GM19328 (cell line): ENCODE measurements around the gene ERCC4.

Experiments
- ATAC-seq: cut with Tn5 transposase; IDR thresholded peaks from one replicate; pipeline ENCODE4 v1.9.1; 2021; ENCODE audit warnings: mild to moderate bottlenecking, moderate library complexity; ENCODE audit not compliant: unreplicated experiment

Gene ERCC4

DNA sequence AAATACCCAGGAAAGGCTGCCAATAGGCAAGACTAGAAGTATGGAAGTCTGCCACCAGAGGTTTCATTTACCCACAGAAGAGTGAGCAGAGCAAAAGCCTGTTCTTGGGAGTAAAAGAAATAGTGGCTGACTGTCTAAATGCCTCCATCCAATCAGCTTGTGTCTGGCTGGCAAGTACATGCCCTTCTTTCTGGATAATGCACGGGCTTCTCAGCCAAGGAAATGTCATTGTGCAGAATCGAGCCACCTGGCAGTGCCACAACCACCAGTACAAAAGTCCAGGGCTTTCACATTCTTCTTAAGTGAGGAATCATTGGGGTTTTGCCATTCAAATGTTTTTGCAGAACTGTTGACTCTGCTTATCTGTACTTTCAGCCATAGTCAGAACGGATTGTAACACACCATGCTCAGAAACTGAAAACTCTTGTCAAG is 10.1 kb upstream of the ERCC4 start:
- ATAC-seq: no peak

DNA sequence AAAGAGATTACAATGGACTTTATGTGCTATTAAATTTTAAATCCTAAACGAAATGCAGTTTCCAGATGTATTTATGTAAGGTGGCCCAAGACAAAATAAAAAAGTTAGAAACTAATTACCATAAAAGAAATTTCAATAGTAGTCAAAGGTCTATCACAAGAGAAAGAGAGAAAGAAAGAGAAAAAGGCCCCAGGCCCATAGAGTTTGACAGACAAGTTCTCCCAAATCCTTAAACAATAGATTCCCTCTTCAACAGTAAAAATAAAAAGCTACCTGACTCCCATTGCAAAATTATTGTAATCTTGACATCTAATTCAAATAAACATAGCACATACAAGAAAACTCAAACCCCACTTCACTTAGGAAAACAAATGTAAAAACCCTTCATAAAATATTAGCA is 8.6 kb upstream of the ERCC4 start:
- ATAC-seq: no peak

DNA sequence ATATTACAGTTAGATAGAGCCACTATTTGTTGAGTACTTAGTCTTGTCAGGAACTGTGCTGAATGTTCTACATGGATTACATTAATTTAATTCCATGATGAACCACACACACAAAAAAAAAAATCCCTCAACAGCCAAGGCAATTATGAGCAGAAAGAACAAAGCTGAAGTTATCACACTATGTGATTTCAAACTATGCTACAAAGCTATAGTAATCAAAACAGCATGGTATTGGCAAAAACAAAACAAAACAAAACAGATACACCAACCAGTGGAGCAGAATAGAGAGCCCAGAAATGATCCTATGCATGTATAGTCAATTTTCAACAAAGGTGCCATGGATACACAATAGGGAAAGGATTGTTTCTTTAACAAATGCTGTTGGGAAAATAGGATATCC is 8.1 kb upstream of the ERCC4 start:
- ATAC-seq: no peak

DNA sequence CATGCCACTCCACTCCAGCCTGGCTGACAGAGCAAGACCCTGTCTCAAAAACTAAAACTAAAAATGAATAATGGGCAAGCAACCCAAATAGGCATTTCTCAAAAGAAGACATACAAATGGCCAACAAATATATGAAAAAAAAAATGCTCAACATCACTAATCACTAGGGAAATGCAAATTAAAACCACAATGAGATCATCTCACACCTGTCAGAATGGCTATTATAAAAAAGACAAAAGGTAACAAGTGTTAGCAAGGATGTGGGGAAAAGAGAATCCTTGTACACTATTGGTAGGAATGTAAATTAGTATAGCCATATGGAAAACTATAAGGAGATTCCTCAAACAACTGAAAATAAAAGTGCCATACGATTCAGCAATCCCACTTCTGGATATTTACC is 7.1 kb upstream of the ERCC4 start:
- ATAC-seq: no peak

DNA sequence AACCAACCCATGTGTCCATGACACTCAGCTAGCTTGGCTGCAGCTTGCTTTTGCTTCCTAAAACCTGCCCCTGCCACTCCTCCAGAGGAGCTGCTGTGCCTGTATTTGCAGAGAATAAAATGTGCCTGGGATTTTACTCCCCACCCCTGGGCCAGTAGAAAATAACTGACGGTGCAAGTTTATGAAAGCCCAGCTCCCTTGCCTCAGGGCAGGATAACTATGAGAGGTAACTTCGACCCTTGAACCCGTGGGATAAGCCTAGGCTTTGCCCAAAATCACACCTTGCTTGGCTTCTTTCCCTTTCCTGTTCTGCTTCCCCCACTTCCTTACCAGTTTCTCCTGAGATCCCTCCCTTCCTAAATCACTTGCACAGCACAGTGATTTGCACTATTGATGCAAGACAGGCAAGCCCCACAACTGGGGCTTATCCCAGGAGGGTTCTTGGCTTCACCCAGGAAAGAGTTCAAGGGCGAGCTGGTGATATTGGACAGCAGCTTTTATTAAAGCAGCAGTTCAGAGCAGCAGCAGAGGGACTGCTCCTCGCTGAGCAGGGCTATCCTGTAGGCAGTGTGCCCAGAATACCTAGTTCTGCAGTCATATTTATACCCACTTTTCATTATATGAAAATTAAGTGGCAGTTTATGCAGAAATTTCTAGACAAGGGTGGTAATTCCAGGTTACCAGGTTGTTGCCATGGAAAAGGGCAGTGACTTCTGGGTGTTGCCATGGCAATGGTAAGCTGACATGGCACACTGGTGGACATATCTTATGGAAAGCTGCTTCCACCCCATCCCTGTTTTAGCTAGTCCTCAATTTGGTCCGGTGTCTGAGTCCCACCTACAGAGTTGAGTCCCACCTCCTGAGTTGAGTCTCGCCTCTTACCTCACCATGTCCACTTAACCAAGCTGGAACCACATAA is 6.3 kb upstream of the ERCC4 start:
- no peak for ATAC-seq

DNA sequence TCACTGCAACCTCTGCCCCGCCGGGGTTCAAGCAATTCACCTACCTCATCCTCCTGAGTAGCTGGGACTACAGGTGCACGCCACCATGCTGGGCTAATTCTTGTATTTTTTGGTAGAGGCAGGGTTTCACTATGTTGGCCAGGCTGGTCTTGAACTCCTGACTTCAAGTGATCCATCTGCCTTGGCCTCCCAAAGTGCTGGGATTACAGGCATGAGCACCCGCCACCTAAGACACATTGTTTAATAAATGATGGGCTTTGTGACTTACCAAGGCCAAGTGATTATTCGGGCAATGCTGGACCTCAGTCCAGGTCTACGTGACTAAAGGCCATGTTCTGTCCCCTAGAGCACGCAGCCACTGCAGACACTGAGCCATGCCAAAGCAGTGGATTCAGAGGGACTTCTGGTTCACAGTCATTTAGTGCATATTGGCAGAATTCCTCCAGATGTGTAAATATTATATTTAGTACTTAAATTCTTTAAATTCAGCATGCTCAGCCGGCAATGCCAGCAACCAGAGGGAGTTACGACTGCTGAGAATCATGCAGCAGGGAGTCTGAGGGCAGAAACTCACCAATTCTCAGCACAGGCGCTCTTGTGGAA is 4.8 kb upstream of the ERCC4 start:
- ATAC-seq: no peak

DNA sequence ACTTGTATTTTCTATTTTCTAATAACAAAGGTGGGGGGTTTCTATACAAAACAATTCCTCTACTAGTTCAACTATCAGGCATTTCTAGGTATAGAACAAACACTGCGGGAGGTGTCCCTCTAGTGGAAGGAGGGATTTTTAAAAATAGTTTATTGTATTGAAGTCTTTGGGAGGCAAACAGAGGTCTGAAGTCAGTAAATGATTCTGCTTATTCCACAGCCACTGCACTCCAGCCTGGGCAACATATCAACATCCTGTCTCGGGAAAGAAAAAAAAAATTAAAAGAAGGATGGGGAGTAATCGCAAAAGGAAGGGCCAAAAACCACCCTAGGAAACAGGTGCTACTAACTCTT is 648 bp upstream of the ERCC4 start:
- no peak for ATAC-seq

DNA sequence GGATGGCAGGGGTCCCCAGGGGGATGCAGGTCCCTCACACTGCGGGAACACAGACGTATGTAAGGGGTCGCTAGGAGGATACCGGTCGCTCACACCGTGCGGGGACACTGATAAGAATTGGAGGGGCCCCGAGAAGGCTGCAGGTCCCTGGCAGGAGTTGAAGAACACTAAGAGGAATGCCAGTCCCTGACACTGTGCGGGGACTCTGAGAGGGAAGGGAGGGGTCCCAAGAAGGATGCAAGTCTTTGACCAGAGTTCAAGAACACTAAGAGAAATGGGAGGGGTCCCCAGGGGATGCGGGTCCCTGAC is 510 bp downstream of the ERCC4 start:
- ATAC-seq: no peak

DNA sequence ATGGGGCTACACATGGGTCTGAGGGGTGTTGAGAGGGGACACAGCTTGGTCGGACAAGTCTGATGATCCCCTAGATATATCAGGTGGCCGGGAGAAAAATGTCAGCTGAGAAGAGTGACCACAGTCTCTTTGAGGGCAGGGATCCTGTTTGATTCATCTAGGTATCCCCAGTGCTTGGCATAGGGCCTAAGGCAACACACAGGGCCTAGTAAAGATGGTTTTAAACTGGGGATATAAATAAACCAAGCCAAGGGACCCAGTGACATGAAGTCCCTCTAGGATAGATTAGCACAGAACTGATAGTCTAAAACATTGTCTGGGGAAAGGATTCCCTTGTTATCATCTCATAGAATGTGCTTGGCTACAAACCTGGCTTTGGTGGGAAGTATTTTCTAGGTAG is 1.4 kb downstream of the ERCC4 start:
- ATAC-seq: no peak

DNA sequence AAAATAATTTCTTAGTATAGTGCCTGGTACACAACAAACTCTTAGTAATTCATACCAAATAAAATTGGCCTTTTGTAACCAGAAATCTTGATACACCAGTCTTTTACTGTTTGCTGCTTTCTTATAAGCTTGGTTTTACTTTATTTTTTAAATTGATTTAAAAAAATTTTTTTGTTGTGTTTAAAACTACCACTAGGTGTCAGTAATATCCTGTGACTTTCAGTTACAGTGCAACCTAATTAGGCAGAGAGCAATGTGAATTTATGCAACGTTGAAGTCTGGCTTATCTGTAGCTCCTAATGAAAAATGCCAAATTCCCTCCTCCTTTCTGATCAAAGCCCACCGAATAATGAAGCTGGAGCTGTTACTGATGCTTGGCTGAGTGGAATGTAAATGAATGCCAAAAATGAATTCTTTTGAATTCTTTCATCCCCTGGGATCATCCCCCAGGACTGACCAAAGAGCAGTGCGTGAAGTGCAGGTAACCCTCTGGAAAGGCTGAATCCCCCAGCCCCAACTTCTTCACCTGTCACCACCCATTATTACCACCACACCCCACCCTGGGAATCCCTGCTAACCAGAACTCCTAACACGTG is 3.8 kb downstream of the ERCC4 start:
- ATAC-seq: no peak

DNA sequence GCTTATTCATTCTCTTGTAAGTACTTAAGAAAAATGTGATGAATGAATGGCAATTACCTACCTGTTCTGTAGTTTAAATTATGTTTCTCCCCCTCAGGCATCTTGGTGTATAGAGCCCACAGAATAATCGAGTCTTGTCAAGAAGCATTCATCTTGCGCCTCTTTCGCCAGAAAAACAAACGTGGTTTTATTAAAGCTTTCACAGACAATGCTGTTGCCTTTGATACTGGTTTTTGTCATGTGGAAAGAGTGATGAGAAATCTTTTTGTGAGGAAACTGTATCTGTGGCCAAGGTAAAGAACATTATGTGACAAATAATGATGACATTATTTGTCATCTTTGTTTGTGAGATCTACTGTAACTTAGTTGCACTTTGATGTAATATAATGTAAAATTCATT is 6.5 kb downstream of the ERCC4 start:
- ATAC-seq: no peak

DNA sequence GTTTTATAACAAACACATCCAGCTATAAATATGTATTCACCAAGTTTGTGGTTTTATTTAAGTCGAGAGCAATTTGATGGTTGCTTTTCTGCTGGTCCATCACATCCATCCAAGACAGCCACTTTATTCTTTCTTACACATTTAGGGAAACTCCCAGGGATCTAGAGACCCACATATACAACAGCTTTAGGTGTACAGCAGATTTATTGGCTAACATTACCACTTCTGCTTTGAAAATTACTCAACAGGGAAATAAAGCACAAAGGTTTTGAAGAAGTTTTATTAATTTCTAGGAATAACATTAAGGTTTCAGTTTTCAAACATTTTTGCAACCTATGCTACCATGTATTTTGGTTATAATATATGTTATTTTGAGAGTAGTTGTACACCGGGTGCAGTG is 6.9 kb downstream of the ERCC4 start:
- ATAC-seq: no peak

DNA sequence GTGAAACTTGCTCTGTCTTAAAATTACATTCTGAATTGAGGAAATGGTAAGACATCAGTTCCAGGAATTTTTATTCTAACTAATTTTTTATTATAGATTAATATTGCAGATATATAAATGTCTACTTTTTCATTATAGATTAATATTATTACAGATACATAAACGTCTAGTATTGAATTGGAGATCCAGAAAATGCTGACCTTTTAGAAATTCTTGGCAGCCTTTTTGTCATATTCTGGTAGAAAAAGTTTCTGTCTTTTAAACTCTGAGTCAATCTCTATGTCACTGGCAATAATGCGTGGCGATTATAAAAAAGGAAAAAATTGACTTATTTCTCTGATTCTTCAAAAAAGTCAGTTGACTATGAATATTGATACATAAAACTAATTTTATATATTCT is 8.7 kb downstream of the ERCC4 start:
- ATAC-seq: no peak

DNA sequence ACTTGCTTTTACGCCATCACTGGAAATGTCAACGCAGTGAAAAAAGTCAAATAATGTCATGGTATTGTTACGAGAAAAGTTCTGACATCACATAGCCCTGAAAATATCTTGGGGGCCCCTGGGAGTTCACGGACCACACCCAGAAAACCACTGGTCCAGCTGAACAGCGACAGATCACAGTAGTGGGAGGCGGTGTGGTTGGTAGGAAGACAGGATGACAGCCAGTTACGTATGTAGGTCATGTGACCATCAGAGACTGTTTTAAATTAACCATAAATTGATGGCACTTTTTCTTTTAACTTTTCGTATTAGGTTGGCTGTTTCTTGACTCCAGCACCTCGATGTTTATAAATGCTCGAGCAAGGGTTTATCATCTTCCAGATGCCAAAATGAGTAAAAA is 11.9 kb downstream of the ERCC4 start:
- ATAC-seq: no peak

DNA sequence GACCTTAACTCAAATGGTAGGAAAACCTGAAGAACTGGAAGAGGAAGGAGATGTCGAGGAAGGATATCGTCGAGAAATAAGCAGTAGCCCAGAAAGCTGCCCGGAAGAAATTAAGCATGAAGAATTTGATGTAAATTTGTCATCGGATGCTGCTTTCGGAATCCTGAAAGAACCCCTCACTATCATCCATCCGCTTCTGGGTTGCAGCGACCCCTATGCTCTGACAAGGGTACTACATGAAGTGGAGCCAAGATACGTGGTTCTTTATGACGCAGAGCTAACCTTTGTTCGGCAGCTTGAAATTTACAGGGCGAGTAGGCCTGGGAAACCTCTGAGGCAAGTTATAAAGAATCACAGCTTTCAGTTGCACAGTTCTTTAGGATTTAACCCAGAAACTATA is 15.5 kb downstream of the ERCC4 start:
- ATAC-seq: no peak

DNA sequence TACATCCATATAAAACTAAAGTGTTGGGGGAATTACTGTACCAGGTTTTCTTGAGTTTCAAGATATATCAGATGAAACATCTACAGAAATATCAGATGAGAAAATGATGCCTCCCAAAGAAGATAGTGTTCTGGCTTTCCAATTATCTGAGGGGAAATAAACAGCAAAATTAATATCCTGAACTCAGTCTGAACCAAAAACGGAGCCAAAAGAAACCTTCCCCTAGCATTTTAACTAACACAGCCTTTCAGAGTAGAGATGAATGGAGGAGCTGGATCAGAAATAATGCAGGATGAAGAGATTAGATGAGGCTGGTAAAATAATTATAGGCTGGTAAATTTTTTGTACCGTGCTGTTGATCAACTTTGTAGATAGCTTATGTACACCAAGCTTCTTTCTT is 16.2 kb downstream of the ERCC4 start:
- no peak for ATAC-seq

DNA sequence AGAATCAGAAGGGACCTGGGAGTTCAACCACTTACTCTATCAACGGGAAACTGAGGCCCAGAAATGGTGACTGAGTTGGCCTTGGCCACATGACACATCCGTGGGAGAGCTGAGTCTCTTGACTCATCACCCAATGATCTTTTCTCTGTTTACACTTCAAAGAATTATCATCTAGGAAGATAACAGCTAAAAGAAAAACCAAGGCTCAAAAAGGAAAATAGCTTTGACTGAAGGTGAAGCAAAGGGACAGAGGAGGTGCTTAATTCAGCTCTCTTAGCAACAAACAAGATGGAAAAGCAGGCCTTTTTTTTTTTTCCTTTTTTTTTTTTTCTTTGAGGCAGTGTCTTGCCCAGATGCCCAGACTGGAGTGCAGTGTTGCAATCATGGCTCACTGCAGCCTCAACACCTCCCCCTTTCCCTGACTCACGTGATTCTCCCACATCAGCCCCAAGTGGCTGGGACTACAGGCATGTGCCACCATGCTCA is 16.7 kb downstream of the ERCC4 start:
- no peak for ATAC-seq

DNA sequence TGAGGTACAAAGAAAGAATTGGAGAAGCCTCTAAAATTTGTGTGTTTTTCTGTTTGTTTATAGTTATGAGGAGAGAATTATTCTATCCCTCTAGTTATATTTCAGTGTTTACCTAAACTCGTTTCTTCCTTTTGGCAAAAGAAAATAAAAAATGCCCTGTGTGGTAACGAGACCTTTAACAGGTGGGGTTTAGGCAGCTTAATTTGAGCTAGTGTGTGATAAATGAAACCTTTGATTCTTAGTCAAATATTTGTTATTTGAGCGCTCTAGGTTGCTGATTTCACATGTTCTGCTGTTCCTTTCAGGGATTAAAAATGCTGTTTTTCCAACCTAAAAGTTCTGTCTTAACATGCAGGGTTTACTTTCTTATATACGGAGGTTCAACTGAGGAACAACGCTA is 17.5 kb downstream of the ERCC4 start:
- no peak for ATAC-seq

DNA sequence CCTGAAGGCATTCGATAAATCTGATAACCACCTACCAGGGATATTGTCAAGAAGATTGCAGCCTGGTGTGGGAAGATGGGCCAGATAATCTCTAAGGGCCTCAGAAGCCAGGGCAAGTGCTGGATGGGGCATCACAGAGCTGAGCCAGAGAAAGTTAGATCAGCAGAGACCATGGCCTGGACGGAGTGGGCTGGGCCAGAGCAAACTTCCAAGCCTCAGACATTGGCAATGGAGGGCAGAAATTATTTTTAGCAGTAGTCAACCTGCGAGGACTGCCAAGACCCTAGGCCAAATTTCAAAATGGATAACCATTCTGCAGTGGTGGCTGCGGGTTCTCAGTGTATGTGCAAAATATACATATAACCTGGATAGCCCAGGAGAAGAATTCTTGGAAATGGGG is 18.5 kb downstream of the ERCC4 start:
- no peak for ATAC-seq

DNA sequence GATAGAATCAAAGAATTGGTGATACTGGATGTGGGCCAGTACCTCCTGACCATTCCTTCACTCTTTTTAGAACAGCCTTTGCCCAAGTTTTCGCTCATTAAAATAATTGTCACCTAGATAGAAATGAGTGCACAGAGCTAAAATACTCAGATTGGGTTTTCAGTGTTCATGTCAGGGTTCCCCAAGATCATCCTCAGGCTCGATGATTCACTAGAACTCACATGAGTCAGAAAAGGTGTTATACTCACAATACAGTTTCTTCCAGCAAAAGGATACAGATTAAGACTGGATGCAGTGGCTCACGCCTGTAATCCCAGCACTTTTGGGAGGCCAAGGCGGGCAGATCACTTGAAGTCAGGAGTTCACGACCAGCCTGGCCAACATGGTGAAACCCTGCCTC is 19.9 kb downstream of the ERCC4 start:
- ATAC-seq: no peak

DNA sequence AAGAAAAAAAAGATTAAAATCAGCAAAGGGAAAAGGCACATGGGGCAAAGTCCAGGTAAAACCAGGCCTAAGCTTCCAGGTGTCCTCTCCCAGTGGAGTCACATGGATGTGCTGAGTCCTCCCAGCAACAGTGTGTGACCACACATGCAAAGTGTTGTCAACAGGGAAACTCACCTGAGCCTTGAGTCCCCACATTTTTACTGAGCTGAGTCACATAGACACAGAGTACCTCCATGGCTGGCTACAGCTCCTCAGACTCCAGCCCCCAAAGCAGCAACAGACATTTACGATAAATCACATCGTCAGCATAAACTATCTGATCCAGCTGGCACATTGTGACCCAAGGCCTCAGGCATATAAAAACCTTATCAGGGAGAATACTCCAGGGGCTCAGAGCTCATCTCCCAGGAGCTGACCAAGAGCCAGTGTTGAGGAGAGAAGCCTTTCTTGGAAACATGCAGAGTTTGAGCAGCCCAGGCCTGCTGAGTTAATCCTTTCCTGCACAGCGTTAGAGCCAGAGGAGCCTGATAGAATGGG is 20.5 kb downstream of the ERCC4 start:
- no peak for ATAC-seq

DNA sequence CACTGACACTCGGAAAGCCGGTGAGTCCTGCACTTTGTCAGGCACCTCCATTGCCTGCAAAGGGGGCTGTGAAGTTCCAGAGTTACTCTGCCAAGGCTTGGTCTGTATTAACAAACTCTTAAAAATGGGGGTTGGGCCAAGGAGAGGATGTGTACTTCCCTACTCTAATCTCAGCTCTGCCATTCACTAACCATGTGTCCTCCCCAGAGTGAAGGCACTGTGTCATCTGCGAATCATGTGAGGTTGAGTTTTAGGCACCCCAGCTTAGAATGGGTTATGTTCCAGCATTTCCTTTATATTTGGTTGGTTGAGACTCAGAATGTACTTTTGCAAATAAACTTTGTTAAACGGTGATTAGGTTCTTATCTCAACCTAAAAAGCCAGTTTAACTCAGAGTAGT is 24.9 kb downstream of the ERCC4 start:
- no peak for ATAC-seq
